HG03520 (cell line): ENCODE measurements around the gene FAR1.
A peak's percentile ranks its signal among the peaks of the same experiment; 100 is the strongest.
"Not testable (repeated sequence)": the region's sequence is repeated elsewhere in the genome, so short reads cannot be mapped to it uniquely, and the experiment has no call there.

Experiments
- ATAC-seq: cut with Tn5 transposase; IDR thresholded peaks from one replicate; pipeline ENCODE4 v1.9.1; 2021; ENCODE audit warnings: mild to moderate bottlenecking, moderate library complexity; ENCODE audit not compliant: unreplicated experiment

The FAR1 gene

DNA sequence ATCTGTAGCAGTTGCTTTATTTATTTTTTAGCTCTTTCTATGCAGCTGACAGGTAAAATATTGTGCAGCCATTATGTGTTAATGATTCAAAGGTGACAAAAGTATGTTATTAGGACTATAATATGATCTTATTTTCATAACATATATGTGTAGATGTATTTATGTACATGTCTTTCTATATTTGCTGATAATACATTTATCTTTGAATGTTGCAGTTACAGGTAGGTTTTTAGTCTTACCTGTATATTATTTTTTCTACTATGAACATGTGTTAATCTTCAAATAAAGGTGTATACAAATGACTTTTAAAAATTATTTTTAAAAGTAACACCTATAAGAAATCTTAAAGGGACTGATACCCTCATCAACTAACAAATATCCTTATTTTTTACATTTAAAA, 33.6 kb downstream of the FAR1 start:
- ATAC-seq: no peak

DNA sequence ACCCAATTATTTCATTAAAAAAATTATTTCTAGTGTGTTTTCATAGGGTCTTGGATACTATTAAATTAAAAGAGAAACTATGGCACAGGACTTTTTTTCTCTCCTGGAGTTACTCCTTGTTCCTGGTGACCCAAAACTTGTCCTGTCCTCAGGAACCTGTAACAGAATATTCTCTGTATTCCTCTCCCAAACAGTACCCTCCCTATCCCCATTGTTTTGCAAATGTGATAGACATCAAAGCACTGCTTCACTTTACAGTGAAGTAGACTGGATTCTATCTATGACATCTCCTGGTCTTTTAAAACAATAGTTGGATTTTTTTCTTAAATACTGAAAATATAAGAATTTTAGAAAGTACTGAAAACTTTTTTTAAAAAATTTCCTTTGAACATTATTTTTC, 37.2 kb downstream of the FAR1 start:
- ATAC-seq: no peak

DNA sequence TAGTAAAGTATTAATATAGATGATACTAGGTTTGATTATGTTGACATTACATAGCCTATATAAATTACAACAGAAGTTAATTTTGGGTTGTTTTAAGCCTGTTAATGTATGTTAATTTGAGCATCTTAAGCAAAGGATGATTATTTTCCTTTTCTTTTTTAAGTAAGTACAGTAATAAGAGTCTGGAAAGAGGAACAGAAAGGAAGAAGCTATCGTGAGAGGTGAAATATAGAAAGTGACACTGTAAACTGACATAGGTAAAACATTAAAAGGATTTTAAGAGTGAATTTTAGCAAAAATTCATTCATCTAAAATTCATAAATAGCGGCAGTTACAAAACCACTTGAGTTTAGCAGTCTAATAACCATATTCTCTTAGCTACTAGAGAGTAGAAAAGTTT, 45.5 kb downstream of the FAR1 start:
- no peak for ATAC-seq

DNA sequence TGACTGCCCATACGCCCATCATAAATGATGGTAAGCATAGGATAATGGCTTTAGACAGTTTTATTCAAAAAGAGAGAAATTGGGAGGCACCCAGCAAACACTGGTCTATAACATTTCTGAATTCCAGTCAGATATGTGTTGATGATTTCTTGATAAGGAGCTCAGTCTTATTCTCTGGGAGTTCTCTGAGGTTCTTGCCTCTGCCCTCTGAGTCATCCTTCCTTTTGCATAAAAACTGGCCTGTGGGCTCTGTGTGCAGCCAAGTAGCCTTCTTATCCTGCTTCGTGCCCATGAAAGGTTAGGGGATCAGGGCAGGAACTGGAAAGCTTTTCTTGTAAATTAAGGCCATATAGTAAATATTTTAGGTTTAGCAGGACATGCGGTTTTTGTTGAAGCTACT, 48.9 kb downstream of the FAR1 start:
- no peak for ATAC-seq

DNA sequence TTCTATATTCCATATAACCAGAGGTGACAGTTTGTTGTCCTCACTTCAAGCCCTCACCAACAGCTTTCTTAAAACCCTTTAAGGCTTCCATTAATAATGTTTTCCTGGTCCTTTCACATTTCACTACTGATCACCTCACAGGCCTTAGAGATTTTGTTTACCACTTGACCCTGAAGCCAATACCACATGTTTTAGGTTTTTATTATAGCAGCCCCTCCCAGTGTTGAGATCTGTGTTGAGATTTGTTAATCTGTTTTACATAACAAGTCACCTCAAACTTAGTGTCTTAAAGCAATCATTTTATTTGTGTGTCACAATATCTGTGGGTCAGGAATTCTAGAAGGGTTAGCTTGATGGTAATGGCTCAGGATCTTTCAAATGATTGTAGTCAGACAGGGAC, 49.9 kb downstream of the FAR1 start:
- no peak for ATAC-seq

DNA sequence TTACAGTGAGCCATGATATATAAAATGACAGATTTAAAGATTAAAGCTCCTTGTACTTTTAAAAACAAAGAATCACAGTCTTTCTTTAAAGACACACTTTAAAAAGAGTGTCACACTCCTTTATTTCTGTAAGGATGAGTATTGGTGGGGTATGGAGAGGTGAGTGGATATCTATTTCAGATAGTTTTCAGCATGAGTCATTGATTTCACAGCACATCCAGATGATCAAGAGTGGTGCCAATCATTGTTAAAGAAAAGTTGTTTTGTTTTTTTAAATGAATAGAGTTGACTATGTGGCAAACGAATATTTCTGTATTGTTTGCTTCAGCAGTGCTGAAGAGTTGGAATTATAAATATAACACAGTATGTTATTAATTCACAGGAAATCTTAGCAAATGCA, 52.5 kb downstream of the FAR1 start:
- no peak for ATAC-seq

DNA sequence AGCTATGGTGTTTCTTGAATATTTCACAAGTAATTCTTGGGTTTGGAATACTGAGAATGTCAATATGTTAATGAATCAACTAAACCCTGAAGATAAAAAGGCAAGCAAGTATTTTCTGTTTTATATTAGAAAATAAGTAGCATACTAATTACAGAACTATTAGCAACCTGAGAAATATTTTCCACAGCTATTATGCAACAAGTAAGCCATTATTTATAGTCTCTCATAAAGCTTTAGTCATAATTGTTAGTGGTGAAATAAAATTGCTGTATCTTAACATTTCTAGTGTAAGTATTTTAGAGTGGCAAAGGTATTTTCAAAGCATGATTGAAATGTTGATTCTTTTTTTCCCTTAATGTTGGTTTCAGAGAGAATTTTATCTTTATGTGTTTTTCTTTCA, 53.3 kb downstream of the FAR1 start:
- ATAC-seq: no peak

DNA sequence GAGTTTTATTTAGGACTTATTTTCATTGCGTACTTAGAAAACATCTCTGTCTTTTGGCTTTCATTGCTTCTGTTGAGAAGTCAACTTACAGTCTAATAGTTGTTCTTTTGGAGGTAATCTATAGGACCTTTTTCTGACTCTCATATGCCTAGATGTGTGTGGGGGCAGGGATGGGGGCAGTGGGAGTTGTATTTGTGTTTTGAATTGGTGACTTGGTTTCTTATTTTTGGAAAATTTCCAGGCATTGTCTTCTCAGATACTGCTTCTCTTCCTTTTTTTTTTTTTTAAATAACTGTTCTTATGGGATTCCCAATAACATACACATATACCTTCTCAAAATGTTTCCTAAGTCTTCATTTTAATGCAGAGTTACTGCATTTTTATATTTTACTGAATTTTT, 58.0 kb downstream of the FAR1 start:
- ATAC-seq: no peak

DNA sequence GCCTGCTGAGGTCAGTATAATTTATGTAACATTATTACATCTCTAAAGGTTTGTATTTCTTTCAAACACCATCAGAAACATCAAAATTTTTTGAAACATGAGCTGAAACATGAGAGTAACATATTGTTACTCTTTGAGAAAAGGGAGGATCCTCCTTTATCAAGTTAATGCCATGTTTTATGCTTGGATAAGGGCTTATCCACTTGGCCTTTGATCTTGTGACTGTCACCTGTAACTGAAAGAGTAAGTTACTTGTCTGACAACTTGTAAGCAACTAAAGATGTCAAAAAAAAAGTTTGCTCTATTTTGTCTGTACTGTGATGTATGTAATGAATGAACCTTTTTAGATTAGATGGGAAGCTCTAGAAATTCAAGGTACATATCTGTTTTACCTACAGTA, 59.6 kb downstream of the FAR1 start:
- ATAC-seq: no peak

DNA sequence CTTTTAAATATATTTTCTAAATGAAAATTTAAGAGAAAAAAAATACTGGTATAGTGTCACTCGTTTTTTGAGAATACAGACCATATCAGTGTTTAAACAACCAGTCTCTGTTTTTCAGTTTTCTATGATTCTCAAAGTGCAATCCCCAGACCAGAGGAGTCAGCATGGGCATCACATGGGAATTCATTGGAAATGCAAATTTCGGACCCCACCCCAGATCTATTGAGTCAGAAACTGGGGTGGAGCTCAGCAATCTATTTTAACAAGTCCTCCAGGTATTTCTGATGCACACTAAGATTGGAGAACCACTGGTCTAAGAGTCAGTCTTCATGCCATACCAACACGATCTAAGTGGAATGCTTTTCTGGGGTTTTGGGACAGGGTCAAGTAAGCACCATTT, 66.1 kb downstream of the FAR1 start:
- ATAC-seq: no peak

DNA sequence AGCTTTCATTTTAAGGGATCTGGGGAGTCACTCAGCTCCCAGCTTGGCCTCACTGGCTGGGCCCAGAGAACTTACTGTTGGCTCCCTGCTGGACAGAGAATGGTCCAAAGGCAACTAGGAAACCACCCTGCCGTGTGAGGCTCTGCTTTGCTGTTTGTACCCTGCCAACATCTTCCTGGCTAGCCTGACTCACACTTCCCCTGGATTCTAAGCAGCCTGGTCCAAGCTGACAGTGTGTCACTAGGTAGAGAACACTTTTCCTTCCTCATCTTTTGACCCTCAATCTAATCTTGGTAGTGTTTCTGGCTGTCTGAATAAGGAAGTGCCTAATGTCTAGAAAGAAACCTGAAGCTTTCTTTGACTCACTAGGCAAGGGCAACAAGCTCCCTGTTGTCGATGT, 76.7 kb downstream of the FAR1 start:
- ATAC-seq: no peak

DNA sequence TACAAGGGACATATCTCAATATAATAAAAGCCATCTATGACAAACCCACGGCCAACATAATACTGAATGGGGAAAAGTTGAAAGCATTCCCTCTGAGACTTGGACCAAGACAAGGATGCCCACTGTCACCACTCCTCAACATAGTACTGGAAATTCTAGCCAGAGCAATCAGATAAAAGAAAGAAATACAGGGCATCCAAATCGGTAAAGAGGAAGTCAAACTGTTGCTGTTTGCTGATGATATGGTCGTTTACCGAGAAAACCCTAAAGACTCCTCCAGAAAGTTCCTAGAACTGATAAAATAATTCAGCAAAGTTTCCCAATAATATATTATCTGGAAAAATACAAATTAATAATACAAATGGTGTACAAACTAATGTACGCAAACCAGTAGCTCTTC, 84.8 kb downstream of the FAR1 start:
- ATAC-seq: not testable (repeated sequence)

DNA sequence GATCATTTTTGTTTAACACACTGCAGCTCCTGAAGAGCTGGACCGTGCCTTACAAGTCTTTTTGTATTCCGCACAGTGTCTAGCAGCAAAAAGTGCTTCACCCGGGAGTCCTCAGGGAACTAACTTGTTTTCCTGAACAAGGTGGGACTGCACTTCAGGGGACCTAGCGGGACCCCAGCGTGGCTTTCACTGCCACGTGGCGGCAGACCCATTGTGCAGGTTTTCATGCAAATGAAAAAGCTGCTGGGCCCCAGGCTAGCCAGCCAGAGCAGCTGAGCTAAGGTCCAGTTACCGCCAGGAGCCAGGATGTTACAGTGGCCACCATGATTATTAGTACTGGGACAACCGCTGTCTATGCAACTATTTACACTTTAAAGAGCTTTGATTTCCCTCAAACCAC, 90.6 kb downstream of the FAR1 start:
- ATAC-seq: no peak

DNA sequence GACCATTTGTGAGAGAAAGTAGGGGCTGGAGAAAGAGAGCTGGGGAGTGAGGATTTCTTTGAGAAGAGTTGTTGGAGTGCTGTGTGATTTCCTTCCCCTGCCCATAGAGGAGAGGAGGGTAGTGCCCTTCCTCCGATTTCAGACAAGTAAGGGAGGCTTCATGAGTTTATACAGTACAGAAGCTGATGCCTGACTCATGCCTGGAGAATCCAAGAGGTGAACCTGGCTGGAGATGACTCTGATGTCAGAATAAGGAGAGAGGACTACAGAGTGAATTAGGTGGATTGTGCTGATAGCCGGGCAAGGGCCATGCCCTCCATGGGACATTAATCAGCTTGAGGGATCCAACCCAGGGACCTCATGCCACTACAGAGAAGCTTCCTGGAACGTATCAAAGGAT, 91.6 kb downstream of the FAR1 start:
- ATAC-seq: no peak

DNA sequence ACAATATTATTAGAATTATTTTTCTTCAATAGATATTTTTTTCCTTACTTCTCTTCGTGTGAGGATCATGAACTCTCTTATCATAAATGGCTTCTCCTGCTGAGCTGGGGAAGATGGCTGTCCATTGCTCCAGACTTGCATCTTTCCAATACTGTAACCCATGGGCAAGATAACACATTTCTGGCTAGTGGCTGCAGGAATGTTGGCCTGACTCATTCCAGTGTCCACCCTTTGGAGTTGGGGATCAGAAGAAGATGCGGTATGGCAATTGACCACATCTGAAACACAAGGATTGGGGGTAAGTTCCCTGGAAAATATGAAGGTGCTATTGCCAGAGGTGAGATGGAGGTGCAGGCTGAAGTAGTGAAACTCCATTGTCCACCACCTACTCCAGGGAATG, 92.8 kb downstream of the FAR1 start:
- no peak for ATAC-seq

DNA sequence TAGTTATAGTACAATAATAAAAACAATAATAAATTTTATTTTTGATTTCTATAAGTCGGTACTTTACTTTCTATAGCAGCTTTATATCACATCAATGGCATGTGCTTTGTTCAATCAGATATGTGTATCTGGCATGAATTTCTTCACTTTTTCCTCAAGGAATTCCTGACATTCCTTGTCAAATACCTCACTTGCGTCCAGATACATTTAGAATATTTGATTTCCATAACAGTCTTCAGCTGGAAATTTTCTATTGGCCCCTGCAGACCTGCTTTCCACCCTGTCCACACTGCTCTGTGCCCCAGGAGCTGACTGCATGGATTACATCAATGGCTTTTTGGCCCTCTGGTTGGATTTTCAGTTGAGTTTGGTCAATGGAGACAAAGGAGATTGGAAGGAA, 93.2 kb downstream of the FAR1 start:
- no peak for ATAC-seq

DNA sequence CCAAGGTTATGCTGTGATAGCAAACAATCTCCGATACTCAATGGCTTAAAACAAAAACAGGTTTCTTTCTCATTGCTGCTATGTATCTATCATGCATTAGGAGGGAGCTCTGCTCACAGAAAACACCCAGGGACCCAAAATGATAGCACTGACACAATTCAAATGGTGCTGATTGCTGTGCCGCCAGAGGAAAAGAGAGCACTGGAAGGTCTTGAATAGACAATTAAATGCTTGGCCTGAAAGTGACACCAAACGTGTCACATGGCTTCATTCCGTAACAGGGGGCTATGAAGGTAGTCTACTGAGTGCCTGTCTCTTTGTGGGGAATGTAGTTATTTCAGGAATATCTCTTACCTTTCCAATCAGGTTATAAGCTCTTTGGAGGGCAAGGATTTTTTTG, 94.2 kb downstream of the FAR1 start:
- ATAC-seq: no peak

DNA sequence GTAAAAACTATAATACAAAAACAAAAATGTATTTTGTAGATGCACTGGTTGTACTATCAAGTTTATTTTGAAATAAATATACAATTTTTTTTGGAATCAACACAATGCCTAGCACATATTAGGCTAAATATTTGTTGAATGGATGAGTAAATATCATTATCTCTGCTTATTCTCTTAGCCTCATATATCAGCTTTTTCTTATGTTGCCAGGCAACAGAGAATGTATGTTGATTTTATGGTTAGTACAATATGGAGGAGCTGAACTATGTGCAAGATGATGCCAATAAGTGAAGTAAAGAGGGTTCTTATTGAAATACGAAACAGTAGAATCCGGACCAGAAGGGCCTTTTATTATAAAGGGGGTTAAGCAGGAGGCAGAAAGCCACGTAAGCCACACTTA, 94.9 kb downstream of the FAR1 start:
- ATAC-seq: no peak

DNA sequence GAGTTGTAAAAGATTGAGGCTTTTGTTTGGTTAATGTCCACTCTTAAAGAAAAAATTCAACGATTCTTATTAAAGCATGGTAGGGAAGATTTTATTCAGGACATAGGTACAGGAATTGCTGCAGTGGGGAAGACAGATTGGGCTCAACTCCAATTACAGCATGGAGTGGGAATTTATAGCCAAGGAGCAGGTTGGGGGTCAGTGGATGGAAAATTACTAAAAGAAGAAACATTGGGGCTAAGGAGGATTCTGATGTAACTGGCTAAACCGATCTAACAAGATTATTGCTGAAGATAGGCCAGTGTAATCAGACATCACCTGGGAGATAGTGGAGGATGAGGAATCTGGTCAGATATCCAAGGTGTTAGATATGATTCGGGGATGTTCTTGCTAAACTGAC, 97.4 kb downstream of the FAR1 start:
- ATAC-seq: no peak

DNA sequence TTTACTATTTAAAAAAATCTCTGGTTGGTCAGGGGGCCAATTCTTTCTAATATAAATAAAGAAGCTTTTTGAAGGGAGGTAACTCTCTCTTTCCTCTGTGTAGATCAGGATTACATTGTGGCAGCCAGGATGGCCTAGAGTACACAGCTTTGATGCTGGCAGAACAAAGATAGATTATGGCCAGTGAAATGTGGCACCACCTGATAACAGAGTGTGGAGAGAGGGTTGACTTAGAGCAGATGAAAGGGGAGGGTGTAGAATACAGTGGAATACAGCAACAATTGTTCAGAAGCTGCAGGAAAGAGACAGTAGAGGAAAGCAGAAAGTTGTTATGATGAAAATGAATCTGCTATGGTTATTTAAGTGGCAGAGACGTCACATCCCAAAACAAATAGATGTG, 99.0 kb downstream of the FAR1 start:
- ATAC-seq: no peak

DNA sequence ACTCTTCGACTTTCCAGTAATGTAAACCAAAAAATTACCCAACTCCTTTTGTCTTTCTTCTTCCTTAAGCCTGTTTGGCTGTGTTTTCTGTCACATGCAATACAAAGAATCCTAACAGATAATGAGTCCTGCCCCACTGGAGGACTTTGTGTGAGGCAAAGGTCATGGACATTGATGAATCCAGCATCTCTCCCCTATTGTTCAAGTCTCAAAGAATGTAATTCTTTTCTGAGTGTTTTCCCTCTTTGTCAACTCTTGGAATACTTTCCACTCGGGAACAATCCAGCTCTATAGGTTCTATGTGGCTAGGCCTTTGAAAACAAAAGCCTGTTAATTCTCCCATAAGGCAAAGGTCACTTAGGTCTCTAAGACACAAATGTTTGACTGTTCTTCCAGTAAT, 100.7 kb downstream of the FAR1 start:
- ATAC-seq: no peak

DNA sequence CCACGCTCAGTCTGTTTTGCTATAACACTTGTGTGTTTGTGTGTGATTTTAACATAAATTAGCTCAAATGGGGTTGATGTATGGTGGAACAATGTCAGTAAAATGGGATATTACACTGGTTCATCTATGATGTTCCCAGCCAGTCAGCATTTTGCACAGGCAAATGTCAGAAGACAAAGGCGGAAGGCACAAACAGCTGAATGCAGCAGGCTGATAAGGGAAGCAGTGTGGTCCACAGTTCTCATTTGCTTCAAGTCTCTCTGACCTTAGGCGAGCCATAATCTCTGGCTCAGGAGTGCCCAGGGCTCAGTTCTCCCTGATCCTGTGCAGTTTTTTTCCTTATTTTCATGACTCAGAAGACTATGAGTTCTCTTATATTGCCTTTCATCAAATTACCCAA, 102.7 kb downstream of the FAR1 start:
- ATAC-seq: no peak

DNA sequence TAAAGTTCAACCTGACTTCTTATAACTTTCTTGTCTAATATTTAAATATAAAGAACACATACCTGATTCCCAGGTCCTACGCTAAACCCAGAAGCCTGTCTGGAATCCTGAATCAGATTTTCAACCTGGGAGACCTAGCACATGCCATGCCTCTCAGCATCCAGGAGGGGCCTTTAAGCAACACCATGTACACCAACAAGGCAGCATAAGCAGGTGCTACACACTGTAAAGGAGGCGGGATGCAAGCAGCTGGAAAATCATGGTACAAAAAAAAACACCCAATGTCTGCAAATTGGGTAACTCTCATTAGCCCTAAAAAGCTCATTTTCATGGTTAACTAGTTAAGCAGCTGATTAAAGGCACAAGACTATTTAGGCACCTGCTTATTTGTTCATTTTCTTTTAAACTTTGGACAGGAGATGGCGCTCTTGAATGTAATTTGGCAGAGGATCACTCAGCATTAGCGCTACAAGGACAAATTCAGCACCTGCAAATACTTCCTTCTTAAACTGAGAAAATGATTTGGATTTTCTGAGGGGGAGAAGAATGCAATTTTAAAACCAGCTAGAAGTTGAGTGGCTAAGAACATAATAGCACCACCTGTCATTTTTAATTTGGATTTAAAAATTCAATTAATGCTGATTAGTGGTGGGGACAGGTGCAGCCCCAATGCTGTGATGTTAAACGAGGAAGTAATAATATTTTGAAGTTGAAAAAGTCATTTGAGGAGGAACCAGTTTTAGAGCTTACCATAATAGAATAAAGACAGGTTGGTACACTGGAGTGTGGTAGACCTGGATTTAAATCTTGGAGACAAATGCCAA, 104.0 kb downstream of the FAR1 start:
- peak; percentile 71 for ATAC-seq
